Measurements from ENCODE around the gene LGR6. TPM values are rescaled to one million over a fixed set of nuclear protein-coding genes. Genes with fewer than 3 reads are reported as not detected.
"Not testable (repeated sequence)": the region's sequence is repeated elsewhere in the genome, so short reads cannot be mapped to it uniquely, and the experiment has no call there.

Gene LGR6
- total RNA-seq, 2 donors from 2014 or later = 6.0 to 6.1 TPM

DNA sequence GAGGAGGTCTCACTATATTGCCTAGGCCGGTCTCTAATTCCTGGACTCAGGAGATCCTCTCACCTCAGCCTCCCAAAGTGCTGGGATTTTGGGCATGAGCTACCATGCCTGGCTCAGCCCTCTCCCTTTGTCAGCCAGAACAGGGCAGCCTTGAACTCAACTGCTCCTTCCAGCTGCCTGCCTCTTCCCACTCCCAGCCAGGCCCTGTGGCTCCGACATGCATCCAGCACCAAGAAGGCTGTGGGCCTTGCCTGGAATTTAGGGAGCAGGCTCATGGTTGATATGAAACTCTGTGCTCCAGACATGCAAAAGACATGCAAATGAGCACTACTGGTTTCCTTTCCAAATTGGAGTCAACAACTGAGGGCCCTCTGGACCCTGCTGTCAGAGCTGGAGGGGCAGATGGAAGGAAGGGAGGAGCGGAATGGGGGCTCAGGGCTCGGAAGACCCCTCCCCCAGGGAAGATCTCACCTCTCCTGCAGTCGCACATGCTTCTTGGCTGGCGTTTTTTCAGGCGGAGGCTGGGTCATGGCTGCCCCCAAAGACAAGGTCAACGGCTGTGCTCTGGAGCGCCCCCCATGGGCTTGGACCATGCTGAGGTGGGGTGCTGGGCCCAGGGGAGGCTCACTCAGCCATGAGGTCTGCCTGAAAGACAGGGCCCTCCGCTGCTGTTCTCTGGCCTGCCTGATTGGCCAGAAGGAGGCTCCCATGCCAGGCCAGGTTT, 34.6 kb upstream of the LGR6 start:
- ATAC-seq (no peak), DNase-seq (no peak)
- intact Hi-C loops (cut with DNase I) = no loop called here

DNA sequence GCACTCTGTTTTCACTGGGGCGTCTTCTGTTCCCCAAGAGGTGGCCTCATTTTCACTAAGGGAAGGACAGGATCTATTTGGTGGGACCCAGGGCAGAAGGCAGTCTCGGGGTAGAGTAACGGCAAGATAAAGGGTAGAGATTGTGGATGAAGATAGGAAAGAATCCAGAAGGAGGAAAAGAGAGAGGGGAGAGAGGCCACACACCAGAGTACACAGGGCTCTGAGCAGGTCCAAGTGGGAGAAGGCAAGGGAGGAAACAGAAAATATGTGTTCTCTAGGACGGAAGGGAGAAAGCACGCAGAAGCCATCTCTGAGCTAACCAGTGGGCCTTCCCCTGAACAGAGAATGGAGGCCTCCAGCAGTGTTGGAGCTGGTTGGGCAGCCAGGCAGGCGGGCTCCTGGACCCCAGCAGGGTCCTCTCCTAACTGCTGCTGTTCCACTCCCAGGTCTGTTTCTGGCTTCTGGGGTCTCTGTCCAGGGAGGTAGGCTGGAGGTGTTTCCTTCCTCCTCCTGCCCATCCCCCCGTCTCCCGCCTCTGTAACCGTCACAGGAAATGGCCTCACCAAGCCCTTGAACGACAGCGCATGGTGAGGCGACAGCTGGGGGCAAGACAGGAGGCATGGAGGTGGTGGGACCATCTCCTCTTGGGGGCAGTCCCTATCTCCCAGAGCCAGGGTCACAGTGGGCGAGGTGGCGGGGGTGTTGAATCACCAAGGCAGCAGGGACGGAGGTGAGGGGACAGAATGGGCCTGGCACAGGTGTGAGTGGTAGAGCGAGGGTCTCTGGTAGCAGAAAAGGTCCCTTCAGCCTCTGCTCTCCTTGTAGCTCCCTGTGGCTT, 33.8 kb upstream of the LGR6 start:
- no peak for DNase-seq
- ATAC-seq = no peak

DNA sequence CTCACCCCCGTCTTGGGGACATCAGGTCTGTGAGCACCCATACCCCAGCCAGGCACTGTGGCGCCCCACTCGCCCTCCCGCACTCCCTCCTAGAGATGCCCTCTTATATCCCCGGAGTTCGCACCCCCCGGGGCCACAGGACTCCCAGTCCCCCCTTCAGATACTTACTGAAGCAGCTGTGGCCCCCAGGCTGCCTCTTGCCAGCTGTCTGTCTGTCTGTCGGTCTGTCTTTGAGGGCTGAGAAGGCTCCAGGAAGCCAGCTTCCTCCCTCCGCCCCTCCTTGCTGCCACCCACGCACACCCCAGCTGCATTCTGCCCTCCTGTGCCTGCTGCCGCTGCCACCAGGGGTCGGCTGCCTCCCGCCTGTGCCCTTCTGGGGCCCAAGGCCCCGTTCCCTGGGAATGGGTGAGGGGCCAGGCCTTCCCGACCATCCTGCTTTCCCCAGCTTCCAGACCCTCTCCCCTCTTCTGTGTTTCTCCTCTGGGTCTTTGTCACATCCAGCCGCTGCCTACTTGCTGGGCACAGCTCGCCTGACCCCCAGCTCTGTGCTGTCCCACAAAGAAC, 33.1 kb upstream of the LGR6 start, which contains the start of gene PTPN7:
Gene PTPN7, minus strand, starts transcription at position 226 of the 564 bp plus-strand sequence. CDS start 1,200 bp downstream, outside the sequence.
- no peak for DNase-seq
- ATAC-seq = peak; percentile 38 to 64
- intact Hi-C loops (cut with DNase I) = no loop called here

More for the DNA sequence above, 33.8 kb upstream of the LGR6 start:
- intact Hi-C loops (cut with DNase I) = no loop called here

DNA sequence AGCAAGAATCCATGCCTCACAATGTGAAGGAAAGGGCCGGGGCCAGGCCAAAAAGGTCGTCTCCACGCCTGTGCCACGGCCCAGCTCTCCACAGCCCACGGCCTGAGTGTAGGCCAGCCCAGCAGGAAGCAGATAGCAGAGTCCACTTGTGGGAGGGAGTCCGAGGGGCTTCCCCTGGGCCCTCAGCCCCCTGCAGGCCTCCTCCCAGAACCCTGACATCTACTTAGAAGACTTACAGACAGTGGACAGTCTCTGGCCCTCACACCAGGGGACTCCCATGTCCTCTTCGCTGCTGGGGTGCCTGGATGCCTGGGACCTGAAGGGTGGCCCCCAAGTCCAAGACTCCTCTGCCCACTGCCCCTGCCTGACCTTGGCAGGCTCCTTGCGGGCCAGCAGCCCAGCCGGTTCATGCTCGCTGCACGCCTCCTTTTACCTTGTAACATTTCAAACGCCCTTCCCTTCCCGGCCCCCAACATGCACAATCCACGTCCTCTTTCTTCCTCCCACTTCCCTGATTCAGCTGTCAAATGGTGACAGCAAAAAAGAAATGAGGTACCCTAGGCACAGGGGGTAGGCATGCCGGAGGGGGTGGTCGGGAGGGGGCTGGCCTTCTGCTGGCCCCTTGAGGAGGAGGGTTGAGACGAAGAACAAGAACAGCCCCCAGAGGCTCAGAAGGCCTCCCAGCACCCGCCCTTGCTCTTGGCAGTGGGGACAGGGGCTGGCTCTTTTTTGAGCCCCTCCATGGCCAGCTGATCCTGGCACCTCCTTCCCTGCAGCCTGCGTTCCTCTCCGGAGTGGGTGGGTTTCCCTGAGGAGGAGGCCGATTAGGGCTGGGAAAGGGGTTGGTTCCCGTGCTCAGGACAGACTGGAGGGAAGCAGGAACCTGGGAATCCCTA, 32.2 kb upstream of the LGR6 start:
- no peak for DNase-seq
- intact Hi-C loops (cut with DNase I) = no loop called here
- ATAC-seq = no peak

DNA sequence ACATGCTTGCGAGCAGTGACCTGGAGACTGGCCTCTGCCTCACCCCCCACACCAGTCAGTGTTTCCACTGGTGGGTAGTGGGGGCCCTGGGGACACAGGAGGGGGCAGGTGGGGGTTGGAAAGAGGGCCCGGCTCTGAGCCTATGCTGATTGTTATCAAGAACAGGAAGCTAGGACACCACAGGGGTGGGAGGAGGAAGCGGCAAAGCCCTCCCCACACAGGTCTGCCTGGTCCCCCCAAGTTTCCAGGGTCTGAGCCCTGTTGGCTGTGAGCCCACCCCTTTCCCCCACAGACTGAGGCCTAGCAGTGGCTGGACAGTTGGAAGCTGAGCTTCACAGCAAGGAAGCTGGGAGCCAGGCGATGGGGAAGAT, 31.6 kb upstream of the LGR6 start:
- ATAC-seq (peak in 1 of 2 donors; percentile 10), DNase-seq (no peak)
- intact Hi-C loops (cut with DNase I) = no loop called here

DNA sequence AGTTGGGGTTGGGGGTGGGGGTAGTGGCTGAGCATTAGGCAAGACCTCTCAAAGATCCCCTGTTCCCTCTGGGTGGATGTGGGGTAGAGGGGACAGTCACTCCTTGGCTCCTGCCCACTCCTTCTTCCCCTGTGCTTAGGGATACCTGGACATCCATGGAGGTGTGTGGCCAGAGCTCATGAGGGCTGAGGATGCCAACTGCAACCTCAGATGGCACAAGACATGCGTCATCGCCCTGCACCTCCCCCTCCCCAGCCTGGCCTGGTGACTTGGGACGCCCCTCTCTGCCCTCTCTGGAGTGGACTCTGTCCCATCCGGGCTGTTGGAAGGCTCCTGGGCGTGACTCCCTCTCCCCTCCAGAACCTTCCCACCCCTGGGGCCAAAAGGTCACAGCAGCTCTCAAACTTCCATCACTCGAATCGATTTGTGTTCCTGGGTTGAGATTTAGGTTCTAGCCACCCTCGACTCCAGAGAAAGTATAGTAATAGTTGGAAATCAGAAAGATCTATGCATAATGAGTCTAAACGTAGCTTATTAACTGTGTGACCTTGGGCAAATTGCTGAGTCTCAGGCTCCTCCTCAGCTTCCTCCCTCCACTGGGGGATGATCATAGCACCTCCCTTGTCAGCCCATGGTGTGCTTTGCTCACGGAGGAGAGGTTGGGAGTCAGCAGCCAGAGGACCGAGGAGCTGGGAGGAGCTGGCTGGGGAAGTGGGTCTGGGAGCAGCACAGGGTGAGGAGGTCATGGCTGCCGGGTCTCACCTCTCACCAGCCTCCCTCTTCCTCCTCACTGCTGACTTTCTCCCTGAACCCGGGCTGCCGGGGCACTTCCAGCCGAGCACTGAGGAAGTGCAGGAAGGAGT, 30.9 kb upstream of the LGR6 start:
- DNase-seq = no peak
- ATAC-seq = peak in 1 of 2 donors; percentile 8
- intact Hi-C loops (cut with DNase I) = no loop called here

DNA sequence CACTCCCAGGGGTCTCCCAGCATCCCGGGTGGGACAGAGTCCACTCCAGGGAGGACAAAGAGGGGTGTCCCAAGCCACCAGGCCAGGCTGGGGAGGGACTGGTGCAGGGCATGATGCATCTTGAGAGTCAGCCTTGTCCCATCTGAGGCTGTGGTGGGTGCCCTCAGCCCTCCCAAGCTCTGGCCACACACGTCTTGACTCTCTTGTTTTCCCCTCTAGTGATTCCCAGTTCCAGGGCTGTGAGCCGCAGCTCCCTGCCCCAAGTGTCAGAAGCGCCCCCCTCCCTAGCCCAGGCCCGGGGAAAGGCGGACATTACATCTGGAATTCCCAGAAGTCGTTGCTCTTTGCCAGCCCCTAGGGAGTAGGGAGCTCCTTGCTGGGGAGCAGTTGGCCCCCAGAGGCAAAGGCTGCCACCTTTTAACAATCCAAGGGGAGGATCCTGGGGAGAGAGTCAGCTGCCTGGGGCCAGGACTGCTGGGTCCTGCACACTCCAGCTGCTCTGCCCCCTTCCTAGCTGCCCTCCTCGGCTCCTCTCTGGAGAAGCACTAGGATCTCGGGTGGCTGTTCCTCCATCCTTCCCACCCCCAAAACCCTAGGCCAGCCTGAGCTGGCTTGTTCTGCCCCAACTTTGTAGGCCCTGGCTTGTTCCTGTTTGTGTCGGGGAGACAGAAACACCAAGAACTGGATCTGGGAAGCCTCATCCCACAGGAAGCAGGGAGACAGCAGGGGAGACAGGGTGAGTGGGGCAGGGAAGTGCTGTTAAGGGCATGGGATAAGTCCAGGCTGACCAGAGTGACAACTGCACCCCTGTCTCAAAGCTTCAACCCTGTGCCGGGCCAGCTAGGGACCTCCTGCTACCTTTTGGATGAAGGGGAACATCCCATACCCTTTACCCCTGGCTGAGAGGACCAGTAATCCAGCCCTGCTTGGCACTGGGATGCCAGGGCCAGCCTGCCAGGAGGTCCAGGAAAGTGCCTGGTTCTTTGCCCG, 30.0 kb upstream of the LGR6 start:
- intact Hi-C loops (cut with DNase I) = no loop called here
- DNase-seq (no peak), ATAC-seq (no peak)

DNA sequence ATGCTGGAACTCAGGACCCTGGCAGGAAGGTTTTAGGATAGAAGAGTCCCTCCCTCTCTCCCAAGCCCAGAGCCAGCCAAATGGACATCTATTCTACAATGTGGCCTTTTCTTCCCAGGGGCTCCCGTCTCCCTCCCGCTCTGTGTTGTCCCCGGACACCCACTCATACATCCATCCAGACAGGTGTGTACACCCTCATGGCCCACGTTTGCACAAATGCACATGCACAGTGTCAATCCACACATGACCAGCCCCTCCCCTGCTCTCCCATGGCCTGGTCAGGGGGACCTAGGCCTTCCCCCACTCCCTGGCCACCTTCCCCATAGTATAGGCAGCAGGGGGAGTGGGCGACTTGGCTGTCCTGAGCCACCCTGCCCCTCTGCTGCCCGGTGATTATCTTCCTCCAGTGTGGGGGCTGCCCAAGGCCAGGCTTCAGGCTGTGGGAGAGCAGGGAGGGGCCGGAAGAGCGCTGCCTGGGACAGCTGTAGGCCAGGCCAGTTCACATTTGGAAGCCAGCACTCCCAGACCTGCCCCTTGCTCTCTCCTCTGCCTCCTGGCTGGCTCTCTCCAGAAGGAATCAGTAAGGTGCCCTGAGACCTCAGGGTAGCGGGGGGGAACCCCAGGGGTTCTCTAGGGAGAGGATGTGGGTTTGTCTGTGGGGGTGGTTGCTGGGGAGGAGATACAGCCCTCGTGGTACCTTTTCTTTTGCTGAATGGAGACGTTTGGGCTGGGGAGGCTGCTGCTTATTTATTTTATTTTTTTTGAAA, 29.1 kb upstream of the LGR6 start:
- DNase-seq (no peak), ATAC-seq (no peak)
- intact Hi-C loops (cut with DNase I) = no loop called here

DNA sequence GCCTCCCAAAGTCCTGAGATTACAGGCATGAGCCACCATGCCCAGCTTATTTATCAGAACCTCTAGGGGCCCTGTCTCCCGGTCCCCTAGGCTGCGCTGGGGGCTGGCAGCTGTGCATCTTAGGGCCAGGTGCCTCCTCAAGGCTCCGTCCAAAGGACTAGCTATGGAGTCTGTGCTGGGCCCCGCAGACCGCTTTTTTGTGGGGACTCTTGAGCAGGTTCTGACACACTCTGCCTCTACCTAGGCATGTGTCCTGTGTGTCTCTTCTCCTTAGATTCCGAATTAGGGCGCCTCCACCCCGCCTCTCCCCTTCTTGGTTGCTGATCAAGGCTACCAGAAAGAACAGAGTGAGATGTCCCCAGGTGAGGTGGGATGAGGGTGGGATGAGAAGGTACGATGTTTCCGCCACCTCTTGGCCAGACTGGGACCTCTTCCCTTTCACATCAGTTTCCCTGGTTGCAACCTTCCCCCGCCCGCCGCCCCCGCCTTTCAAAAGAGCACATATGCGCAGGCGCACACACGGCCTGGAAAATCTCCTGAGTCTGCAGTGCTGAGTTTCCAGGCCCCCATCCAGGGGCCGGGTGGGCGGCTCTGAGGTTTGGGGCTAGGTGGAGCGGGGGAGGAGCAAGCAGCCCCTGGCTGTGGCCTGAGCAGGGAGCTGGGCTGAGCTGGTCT, 28.2 kb upstream of the LGR6 start:
- ATAC-seq = no peak
- intact Hi-C loops (cut with DNase I) = no loop called here
- DNase-seq = no peak

DNA sequence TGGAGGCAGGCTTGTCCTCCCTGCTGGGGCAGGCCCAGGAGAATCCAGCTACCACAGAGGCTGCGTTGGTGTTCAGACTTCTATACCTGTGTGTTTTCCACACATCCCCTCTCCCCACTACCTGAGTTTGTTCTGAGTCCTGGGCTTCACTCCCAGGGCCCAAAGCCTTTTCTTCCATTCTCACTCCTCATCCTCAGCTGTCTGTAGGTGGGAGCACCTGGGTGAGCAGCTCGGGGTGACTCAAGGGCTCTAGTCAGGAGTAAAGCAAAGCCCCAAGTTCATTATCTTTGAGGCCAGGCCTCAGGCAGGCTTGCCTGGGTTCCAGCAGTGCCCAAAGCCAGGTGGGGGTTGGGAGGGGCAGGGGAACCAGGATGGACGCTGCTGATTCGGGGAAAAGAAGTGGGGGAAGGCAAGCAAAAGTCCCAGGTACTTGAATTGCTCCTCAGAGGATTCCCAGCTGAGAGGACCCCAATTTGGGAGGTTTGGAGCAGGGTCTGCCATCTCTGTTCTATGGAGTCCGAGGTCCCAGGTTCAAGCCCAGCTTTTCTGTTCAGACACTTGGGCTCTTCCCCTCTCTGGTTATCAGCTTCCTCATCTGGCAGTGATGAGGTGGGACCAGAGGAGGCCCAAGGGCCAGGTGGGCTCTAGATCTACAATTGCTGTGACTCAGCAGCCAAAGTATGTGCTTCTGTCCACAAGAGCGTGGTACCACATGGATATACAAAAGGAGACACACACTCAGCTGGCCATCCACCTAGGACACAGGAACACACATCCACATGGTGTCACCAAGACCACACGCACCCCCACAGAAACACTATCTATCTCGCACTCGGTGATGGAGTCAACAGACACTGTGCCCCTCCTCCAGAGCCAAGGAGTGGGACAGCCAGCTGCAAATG, 27.4 kb upstream of the LGR6 start:
- DNase-seq = no peak
- ATAC-seq = no peak
- intact Hi-C loops (cut with DNase I) = no loop called here

DNA sequence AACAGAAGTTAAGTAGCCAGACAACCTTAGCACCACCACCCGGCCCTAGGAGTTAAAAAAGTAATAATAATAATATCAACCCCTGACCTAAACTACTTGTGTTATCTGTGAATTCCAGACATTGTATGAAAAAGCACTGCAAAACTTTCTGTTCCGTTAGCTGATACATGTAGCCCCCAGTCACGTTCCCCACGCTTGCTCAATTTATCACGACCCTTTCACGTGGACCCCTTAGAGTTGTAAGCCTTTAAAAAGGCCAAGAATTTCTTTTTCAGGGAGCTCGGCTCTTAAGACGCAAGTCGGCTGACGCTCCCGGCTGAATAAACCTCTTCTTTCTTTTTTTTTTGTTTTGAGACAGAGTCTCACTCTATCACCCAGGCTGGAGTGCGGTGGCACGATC, 26.5 kb upstream of the LGR6 start:
- ATAC-seq; DNase-seq; intact Hi-C loops (cut with DNase I): not testable (repeated sequence)

DNA sequence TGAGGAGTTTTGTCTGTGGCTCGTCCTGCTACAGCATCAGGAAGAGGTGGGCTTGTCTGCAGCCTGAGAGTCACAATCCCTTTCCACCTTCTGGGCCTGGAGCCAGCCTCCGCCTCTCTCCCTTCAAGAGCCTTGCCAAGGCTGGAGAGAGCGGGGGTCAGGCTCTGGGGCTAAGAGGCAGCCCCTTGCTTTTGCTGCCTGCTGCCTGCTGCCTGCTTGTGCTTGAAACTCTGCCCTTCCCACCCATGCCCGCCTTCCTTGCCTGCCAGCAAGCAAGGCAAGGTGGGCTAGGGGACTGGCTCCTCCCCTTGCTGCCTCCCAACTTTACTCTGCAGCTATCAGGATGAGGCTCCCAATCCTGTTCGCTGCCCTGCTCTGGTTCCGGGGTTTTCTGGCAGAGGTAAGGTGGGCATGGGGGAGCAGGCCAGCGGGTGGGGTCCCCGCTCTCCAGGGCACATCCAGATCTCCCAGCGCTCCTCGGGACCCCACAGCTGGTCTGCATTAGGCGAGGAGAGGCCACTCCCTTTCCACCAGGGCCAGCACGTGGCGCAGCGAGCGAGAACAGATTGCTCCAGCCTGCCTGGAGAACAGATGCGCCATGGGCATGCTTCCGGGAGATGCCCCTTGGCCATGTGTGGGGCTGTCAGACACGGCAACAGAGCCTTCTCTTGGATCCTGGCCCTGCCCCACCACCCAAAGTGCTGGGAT, 25.7 kb upstream of the LGR6 start:
- peak in 1 of 2 donors; percentile 29 for ATAC-seq
- DNase-seq = no peak
- intact Hi-C loops (cut with DNase I) = no loop called here

DNA sequence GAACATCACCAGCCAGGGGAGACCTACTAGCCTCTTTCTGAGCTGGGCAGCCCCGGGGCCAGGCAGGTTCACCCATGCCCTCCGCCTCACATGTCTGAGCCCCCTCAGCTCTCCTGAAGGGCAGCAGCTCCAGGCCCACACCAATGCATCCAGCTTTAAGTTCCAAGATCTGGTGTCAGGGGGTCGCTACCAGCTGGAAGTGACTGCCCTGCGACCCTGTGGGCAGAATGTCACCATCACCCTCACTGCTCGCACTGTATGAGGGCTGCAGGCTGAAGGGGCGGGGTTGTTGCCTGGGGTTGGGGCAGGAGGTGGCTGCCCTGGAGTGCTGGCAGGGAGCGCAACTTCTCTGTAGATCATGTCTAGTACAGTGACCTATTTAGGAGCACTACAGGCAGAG, 24.7 kb upstream of the LGR6 start:
- no peak for DNase-seq
- ATAC-seq = no peak
- intact Hi-C loops (cut with DNase I) = no loop called here

DNA sequence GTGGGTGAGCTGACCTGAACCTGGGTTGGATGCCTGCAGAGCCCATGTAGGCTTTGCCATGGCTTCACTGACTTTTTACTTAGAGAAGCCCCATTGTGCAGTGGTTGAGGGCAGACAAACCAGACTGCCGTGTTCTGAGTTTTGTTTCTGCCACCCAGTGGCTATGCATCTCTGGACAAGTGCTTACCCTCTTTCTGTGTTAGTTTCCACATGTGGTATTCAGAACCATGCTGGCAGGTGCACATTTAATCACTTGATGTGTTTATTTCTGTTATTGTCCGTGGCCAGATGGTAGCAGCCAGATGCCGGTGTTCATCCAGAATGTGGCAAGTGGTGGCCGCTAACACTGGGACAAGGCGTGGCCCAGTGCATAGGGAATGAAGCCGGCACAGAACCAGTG, 22.9 kb upstream of the LGR6 start:
- ATAC-seq (no peak), DNase-seq (no peak)
- intact Hi-C loops (cut with DNase I) = no loop called here

Data from left cardiac atrium (tissue), 4 donors.